GM10847 (cell line): Measurements from ENCODE around the gene TJP1.

ENCODE experiments used
- POLR2A ChIP-seq: IDR thresholded peaks from 2 replicates; pipeline ENCODE4 v1.6.1; 2011; ENCODE audit not compliant: insufficient read length; ENCODE audit errors: extremely low read depth

The TJP1 gene

GRCh38 chr15:29708519-29708918 lies 113.7 kb downstream of the TJP1 start:
- no peak for TF ChIP-seq POLR2A

DNA sequence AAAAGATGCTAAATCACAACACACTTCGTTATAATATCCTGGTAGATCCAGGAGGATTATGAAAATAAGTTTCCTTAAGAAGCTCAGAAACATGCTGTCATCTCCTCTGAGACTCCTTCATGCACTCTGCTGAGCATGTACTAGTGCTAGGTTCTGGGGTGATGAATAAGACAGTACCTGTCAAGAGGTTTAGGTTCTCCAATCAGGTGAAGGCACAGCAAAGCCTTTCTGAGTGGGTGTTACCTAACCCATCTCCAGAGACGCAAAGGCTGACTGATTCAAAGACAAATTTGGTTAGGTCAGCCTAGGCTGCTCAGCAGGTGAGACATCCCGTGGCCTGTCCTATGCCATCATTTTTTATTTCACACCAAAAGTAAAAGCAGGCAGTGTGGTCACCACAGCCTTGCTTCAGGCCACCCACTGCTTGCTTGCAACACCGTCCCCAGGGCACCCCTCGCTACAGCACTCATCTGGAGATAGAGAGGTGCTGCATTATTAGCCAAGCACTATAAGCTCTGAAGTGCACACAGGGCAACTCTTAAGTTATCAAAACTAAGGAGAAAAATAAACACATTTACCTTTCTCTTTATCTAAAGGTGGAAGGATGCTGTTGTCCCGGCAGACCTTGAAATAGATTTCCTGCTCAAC lies 117.2 kb downstream of the TJP1 start:
- no peak for TF ChIP-seq POLR2A

GRCh38 chr15:29701151-29701550 lies 121.1 kb downstream of the TJP1 start:
- TF ChIP-seq POLR2A = no peak

DNA sequence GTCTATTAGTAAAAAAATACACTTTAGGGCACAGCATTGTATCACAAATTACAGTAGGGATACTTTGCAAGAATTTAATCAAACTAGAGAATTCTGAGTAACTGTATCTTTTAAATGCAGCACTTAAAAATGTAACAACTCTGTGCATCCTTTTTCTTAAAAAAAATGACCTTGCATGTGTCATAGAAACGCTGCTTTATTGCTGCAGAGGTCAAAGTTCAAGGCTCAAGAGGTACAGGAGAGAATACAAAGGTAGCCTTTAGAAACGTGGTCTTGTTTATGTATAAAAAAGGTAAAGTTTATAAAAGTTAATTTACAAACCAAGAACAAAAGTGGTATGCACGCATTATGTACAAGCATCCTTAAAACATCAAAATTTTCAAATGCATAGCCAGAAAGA lies 122.0 kb downstream of the TJP1 start:
- TF ChIP-seq POLR2A = no peak

- TF ChIP-seq POLR2A = no peak
Observed at GRCh38 chr15:29699791-29700190, 122.5 kb downstream of the TJP1 start.

DNA sequence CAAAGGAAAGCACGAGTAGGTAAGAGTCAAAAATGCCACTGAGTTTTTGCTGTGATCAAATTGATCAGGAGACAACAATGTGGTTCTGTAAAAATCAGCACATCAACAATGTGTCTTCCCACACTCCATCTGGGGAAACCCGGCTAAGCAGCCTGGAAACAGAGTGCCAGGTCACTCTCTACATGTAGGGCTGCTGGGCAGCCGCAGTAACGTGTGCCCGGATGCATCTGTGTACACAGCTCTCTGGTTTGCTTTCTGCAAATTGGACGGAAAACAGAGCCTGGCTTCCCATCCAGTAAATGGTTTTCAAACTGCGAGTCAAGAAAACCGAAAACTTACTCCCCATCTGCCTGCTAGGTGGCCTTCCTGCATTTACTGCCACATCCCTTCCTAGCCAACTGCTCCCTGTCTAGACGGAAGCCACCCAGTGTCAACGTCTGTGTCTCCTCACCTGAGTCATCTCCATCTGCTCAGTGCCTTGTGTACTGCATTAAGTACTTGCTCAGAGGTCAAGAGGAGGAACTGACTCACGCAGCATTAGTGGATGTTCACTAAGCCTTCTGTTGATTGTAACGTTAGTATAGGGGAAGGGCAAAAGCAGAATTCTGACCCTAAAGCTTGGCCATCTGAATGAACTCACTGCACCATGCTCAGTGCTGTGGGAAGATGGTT lies 124.1 kb downstream of the TJP1 start:
- TF ChIP-seq POLR2A = no peak

DNA sequence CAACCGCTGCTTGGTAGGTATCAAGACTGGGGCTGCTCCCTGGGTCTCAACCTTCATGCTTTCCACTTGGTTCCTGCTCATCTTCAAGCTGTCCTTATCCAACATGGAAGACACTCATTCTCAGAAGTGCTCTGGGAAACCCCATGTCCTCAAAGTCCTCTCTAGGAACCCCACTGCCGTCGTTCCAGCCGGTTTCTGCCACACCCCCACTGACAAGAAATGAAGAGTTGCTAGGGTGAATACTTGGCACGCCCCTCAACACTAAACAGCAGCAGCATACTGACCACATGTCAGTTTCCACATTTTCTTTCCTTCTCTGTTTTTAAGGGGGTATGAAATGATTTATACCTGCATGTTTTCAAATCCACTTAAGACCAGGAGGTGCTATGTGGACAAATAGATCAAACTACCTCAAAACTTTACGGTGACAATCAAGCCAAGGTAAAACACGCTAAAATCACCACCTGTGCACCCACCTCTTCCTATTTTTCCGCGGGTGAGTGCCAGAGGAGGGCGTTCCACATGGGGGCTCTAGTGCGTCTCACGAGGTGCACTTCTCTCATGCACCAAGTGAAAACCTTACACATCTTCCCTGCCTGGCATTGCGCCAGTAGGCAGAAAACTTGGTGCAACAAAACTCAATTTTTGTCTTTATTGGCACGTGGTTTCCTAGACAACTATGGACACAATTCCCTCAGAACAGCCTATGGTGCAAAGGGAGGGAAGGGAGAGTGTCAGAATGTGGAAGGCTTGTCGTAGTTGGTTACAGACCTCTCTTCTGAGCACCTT lies 125.1 kb downstream of the TJP1 start:
- no peak for TF ChIP-seq POLR2A

DNA sequence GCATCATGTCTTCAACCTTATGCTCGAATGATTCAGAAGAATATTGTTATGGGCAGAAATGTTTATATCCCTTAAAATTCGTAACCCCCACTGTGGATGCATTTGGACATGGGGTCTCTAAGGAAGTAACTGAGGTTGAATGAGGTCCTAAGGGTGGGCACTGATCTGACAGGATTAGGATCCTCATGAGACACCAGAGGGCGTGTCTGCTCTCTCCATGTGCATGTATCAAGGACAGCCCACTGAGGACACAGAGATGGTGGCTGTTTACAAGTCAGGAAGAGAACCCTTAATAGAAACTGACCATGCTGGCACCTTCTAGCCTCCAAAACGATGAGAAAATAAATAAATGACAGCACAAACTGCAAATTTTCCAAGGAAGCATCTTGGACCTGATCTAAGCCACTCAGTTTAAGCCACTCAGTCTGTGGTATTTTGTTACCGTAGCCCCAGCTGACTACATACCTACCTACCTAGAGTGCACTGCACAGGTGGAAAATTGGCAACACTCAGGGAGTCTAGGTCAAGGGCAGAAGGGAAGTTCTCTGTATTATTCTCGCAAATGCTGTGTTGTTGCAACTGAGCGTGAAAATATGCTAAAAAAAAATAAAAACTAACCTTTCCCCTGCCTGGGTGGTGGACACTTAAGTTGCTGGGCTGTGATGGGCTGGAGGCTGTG lies 126.6 kb downstream of the TJP1 start:
- no peak for TF ChIP-seq POLR2A

DNA sequence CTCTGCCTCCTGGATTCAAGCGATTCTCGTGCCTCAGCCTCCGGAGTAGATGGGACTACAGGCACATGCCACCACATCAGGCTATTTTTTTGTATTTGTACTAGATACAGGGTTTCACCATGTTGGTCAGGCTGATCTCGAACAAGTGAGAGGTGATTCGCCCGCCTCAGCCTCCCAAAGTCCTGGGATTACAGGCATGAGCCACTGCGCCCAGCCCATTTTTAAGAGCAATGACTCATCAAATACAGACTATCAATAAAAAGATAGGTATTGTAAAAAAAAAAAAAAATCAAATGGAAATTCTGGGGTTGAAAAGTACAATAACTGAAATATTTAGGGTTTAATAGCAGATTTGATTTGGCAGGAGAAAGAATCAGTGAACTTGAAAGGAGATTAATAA lies 129.0 kb downstream of the TJP1 start:
- no peak for TF ChIP-seq POLR2A

GRCh38 chr15:29692527-29692926 lies 129.7 kb downstream of the TJP1 start:
- no peak for TF ChIP-seq POLR2A

DNA sequence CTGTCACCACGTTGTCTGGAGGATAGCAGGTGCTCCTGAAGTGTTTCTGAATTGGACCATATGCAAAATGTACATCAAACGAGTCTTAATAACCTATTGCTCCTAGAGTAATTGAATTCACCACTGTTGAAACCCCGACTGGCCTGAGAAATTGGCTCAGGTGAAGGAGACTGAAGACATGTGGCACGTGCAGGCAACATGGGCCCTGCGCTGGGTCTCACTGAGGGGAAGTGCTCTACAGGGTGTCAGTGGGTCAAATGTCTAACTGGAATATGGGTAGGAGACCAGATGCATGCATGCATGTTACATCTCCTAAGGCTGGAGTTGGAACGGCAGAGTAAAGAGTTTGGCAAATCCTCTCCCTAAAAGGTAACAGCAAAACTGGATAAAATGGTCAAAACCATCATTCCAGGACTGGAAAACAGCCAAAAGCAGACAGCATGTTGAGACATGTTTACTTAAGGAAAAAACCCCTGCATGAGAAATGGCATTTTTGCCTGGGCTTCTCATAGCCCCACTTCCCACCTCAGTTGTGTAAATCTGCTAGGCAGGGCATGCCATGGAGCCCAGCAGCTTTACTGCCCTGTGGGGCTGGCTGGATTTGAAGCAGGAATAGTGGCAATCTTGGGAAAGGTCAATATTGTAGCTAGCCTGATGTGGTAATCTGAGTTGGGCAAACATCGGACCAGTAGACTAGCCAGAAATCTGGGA lies 131.3 kb downstream of the TJP1 start:
- no peak for TF ChIP-seq POLR2A

GRCh38 chr15:29689287-29689986 lies 132.8 kb downstream of the TJP1 start:
- no peak for TF ChIP-seq POLR2A

- TF ChIP-seq POLR2A = no peak
Observed at GRCh38 chr15:29688506-29689286, 133.6 kb downstream of the TJP1 start.
